KOPT-K1 (cell line): ENCODE measurements around the gene HECTD4.
A peak's percentile ranks its signal among the peaks of the same experiment; 100 is the strongest.

ENCODE experiments used
- H3K27ac ChIP-seq: fragments of 200-600 bp; sonication (generic); 2 replicates; pipeline ENCODE4 v1.5.1; 2016; ENCODE audit warnings: antibody characterized with exemption, mild to moderate bottlenecking, low read depth, low read length; ENCODE audit not compliant: poor library complexity, severe bottlenecking
- H3K36me3 ChIP-seq: fragments of 200-600 bp; sonication (generic); 2 replicates; pipeline ENCODE4 v1.5.1; 2017; ENCODE audit warnings: antibody characterized with exemption, mild to moderate bottlenecking, low read length, moderate library complexity; ENCODE audit not compliant: insufficient read depth
- H3K9me3 ChIP-seq: fragments of 200-600 bp; sonication (generic); 2 replicates; pipeline ENCODE4 v1.5.1; 2017; ENCODE audit warnings: antibody characterized with exemption, low read length, mild to moderate bottlenecking; ENCODE audit not compliant: insufficient read depth, poor library complexity, severe bottlenecking

The HECTD4 gene, protein sequence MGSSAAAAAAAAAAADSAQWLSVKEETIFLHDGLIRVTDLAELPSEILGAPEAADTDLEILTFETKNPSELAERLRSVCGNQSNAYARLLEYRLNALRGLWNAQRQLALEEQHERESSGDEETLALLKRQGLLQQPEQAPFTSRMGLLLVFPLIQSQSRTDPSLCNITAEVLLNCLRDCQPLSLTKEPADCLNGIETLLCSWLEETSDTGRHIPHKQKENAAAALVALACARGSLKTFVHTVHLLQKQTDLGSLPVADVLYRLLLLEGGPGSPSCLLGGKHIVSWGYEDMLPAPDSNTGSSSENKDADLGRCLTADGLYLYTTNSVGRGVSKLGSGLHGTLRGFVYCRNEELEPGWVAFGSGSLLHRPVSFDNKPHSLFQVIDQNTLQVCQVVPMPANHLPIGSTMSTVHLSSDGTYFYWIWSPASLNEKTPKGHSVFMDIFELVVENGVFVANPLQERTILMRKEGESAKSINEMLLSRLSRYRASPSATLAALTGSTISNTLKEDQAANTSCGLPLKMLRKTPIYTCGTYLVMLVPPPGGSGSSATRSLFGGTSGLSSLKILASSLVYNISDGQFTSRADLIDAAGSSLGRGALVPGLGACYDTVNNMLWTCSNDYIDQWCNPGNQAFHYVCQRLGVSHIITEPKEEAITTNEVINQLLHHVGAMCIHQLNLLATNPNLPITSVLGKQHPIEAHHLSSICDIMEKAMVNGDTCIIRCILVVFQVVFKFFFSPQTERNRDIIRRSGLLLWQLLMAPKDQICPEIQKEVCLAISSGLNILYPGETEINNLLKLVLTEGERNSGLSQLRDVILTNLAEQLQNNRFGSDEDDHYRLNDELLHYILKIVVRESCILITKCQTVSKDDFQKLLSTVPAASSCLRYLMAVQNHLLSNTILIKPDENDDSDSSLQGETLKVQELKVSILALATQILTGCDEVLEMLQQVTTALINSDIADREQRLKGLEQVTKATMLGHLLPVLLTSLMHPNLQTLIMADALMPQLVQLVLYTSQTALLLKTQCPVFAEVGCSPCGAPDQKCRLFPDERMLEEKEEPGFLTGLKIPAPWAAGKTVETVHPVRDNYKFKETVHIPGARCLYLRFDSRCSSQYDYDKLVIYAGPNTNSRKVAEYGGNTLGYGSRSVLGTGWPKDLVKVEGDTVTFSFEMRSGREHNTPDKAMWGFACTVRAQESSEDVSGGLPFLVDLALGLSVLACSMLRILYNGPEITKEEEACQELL (N-terminal part only)

DNA sequence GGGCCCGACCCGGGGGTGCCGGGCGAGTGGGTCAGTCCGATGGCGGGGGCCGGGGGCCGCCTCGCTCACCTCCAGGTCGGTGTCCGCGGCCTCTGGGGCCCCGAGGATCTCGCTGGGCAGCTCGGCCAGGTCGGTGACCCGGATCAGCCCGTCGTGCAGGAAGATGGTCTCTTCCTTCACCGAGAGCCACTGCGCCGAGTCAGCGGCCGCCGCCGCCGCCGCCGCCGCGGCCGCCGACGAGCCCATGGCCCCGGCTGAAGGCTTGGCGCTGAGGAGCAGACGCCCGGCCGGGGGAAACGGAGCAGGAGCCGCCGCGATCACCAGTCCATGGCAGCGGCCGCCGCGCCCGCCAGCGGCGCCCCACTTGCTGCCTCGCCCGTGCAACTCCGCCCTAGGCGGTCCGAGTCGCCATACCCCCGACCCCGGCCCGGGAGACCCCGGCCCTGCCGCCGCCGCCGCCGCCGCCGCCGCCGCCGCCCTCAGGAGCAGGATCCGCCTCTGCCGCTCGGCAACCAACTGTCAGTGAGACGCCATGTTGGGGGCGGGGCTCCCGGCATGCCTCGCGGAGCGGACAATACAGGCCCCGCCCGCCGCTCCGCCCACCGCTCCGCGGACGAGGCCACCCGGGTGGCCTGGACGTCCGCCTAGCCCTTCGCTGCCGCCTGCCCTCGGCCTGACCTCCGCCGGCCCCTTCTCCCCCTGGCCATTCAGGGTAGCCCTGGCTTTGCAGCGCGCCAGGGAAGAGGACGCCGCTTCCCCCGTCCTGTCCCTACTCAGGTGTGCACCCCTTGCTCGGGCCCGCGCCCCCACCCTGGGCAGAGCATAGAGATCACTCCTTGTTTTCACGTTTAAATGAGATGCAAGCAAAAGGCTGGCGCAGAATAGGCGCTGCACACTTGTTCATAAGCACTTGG, at the start of gene HECTD4:
TSS of gene HECTD4 (minus strand) at position 549 of the 914 bp plus-strand sequence. CDS start at position 246, 303 bp downstream.
- Histone ChIP-seq H3K9me3 (no peaks in the 10 kb centered on the region), H3K36me3 (no peaks in the 10 kb centered on the region), H3K27ac (peak within 1 kb of the TSS; percentile 76)

DNA sequence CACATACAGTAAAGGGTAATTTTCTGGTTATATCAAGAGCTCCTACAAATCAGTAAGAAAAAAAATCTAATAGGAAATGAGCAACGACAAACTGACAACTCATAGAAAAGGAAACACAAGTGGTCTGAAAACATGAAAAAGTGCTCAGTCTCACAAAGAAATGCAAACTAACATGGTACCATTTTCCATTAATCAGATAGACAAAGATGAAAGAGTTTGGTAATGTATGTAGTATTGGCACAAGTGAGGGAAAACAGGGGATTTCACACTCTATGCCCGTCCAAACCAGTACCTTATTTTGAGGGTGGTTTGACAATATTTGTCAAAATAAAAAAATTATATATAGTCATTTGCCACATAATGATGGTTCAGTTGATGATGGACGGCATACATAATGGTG, 49.7 kb upstream of the HECTD4 start:
- Histone ChIP-seq H3K27ac (no peak overlapping the region), H3K9me3 (no peaks in the 10 kb centered on the region), H3K36me3 (peaks cover 26% of the 10 kb centered on the region)

DNA sequence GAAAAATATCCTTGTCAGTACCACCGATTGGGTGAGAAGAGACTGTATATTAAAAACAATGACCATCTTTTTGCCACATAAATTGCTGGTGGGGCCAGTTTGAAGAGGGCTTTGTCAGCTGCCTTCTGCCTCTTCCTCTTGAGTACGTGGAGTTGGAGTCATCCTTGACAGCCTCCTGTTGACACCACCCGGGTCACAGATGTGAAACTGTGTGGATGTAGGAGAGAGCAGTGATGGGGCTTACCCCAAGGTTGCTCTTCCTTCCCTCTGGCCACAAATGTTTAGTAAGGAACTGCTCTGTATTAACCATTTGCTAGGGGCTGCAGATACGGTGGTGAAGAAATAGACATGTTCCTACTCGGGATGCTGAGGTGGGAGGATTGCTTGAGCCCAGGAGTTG, 48.7 kb upstream of the HECTD4 start:
- Histone ChIP-seq H3K36me3 (peaks cover 32% of the 10 kb centered on the region), H3K9me3 (no peaks in the 10 kb centered on the region), H3K27ac (no peak overlapping the region)

DNA sequence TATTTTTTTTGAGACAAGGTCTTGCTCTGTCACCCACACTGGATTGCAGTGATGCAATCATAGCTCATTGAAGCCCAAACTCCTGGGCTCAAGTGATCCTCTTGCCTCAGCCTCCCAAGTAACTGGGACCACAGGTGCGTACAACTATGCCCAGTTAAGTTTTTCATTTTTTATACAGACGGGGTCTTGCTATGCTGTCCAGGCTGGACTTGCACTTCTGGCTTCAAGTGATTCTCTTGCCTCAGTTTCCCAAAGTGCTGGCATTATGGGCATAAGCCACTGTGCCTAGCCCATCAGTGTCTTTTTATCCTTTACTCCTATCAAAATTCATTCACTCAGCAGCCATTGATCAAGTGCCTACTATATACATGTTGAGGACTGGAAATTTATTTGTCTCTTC, 45.5 kb upstream of the HECTD4 start:
- peaks cover 51% of the 10 kb centered on the region for H3K36me3 ChIP-seq
- H3K9me3 ChIP-seq: no peaks in the 10 kb centered on the region
- H3K27ac ChIP-seq: no peak overlapping the region

DNA sequence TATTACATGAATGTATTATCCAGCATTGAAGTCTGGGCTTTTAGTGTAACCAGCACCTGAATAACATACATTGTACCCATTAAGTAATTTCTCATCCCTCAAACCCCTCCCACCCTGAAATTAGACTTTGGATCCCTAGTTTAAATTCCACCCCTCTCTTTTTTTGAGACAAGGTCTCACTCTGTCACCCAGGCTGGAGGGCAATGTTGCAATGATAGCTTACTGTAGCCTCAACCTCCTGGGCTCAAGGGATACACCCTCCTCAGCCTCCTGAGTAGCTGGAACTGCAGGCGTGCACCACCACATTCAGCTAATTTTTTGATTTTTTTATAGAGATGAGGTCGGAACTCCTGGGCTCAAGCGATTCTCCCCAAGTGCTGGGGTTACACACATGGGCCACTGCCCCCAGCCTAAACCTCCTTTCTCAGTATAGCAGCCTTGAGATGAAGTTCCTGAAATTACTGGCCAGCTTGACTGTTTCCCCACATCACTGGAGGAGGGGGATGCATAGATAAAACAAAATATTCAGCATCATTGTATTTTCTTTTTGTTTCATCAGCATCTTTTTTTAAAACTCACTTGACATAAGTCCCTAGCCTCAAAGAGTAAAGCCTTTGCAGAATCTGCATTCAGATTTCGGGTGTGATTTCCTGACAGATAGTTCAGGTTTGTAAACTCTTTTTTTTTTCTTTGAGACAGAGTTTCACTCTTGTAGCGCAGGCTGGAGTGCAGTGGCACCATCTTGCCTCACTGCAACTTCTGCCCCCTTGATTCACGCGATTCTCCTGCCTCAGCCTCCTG, 43.6 kb upstream of the HECTD4 start:
- H3K36me3 ChIP-seq: peaks cover 52% of the 10 kb centered on the region

DNA sequence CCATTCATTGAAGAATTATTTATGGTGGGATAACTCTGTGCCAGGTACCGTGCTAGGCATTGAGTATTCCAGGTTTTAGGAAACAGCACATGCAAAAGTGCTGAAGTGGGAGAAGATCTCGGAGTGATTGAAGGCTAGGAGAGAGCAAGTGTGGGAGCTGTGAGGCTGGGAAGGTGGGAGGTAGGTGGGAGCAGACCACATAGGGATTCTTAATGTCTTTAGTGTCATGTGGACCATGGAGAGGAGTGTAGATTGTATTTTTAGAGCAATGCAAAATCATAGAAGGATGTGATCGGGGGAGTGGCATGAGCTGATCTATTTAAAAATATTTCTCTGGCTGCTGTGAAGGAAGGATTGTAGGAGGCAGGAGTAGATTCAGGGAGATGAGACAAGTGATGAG, 41.9 kb upstream of the HECTD4 start:
- H3K27ac ChIP-seq: no peak overlapping the region
- peaks cover 40% of the 10 kb centered on the region for H3K36me3 ChIP-seq
- no peaks in the 10 kb centered on the region for H3K9me3 ChIP-seq

More for the DNA sequence above, 43.6 kb upstream of the HECTD4 start:
- H3K9me3 ChIP-seq: no peaks in the 10 kb centered on the region
- no peak overlapping the region for H3K27ac ChIP-seq

DNA sequence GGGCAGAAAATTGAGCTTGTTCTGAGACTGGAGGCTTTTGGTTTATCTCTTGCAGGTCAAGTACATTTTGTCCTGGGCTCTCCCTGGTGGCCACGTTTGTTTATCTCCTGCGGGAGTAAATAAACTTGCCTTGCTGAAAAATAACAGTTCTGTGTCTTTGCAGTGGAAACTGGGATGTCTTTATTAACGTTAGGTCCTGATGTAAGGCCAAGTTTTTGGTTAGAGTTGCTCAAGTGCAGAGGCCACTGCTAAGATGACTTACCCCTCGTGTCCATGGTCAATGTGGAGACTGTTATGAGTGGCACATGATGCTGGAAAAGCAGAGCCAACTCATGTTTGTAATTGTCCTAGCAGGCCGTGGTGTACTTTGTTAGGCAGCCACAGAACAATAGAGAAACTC, 40.3 kb upstream of the HECTD4 start:
- Histone ChIP-seq H3K36me3 (peaks cover 31% of the 10 kb centered on the region), H3K27ac (no peak overlapping the region), H3K9me3 (no peaks in the 10 kb centered on the region)

DNA sequence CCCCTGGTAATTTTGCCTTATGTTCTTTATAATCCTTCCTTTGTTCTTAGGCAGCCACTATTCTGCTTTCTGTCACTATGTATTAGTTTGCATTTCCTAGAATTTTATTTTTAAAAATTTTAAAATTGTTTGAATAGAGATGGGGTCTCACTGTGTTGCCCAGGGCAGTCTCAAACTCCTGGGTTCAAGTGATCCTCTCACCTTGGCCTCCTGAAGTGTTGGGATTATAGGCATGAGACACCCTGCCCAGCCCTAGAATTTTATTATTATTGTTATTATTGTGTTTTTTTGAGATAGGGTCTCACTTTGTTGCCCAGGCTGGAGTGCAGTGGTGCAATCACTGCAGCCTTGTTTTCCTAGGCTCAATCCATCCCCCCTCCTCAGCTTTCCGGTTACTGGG, 39.1 kb upstream of the HECTD4 start:
- Histone ChIP-seq H3K27ac (no peak overlapping the region), H3K9me3 (no peaks in the 10 kb centered on the region), H3K36me3 (peaks cover 30% of the 10 kb centered on the region)

DNA sequence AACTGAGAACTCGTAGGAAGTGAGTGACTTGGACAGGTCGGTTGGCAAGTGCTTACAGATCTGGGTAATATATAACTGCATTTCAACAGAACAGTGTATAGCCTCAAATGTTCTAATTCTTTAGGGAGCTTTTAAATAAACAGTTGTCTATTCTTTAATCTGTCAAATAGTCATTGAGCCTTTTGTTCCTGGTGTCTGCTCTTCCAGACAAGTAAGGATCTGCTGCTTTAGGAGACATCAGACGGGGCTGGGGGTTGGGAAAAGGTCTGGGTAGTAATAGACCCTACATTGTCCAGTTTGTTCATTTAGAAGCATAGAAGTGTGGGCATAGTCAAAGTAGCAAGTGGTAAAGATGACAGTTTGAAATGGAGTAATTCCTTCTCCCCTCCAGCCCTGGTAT, 38.5 kb upstream of the HECTD4 start:
- H3K9me3 ChIP-seq: no peaks in the 10 kb centered on the region
- H3K27ac ChIP-seq: no peak overlapping the region
- H3K36me3 ChIP-seq: peaks cover 24% of the 10 kb centered on the region

DNA sequence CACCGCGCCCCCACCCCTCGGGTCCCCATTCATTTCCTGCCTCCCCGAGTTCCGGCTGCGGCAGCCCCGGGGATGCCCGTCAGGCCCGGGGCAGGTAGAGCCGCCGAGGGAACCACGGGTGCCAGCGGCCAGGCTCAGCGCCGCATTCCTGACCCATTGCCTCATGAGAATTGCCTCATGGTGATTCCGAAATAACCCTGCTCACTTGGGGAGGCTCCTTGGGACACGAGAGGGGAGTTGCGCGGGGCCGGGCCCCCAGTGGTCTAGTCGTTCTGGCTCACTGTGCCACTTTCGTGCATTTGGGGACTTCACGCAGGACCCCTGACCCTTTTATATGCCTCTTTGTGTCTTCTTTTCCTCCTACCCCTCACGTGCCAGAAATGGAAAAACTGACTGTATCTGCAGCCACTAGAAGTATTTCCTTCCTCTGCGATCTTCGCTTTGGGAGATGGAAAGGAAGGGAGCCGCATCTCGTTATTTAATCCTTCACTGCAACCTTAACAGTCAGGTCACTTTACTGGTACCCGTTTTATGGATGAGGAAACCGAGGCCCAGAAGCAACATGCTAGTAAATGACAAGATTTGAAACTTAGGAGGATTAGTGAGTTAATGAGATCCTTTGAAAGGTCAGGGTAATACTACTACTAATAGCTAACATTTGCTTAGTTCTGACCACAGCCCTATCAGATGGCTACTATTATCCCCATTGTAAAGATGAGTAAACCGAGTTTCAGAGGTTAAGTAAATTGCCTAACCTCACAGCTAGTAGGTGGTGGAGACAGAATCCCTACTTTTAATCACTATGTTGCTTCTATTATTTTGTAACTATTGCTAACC, 37.3 kb upstream of the HECTD4 start:
- H3K36me3 ChIP-seq: peaks cover 19% of the 10 kb centered on the region
- peak overlapping the region; percentile 78 for H3K27ac ChIP-seq
- H3K9me3 ChIP-seq: no peaks in the 10 kb centered on the region

DNA sequence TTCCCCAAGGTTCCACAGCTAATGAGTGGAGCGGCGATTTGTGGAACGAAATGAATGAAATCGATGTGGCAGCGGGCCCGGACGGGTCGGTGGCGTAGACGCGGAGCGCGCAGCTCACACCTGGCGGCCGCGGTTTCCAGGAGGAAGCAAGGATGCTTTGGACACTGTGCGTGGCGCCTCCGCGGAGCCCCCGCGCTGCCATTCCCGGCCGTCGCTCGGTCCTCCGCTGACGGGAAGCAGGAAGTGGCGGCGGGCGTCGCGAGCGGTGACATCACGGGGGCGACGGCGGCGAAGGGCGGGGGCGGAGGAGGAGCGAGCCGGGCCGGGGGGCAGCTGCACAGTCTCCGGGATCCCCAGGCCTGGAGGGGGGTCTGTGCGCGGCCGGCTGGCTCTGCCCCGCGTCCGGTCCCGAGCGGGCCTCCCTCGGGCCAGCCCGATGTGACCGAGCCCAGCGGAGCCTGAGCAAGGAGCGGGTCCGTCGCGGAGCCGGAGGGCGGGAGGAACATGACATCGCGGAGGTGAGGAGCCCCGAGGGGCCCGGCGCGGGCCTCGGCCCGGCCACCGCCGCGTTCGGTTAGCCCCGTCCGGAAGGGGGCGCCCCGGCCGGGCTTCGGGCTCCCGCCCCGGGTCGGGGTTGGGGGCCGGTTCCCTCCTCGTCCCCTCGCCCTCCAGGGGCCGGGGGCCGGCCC, 36.5 kb upstream of the HECTD4 start, which contains the start of gene PTPN11:
TSS of gene PTPN11 (plus strand) at position 340 of the 689 bp plus-strand sequence. CDS start at position 505, 165 bp downstream.
- peak within 1 kb of the TSS; percentile 78 for H3K27ac ChIP-seq
- H3K9me3 ChIP-seq: no peaks in the 10 kb centered on the region
- H3K36me3 ChIP-seq: peaks cover 11% of the 10 kb centered on the region; the same call in 1 of the 2 replicates

DNA sequence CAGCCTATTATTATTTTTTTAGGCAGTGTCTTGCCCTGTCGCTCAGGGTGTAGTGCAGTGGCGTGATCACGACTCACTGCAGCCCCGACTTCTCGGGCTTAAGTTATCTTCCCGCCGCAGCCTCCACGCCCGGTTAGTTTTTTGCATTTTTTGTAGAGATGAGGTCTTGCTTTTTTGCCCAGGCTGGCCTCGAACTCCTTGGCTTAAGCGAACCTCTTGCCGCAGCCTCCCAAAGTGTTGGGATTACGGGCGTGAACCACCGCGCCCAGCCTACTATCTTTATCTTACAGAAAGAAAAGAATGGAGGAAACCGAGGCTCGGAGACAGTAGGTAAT, 36.0 kb upstream of the HECTD4 start:
- peak overlapping the region; percentile 78 for H3K27ac ChIP-seq
- peaks cover 10% of the 10 kb centered on the region; the same call in 1 of the 2 replicates for H3K36me3 ChIP-seq
- no peaks in the 10 kb centered on the region for H3K9me3 ChIP-seq
